Spleen (tissue), 7 donors: ENCODE data around the gene CABP4.

Experiments
- CTCF ChIP-seq, 11 experiments: fragments of 200-600 bp in 7 of 11; fragments of 450-650 bp in 4 of 11; sonication (generic) in 4 of 11; IDR thresholded peaks in 8 of 11; conservative IDR thresholded peaks in 3 of 11; 1 replicate in 7 of 11; 2 replicates in 4 of 11; pipeline versions ENCODE4 v1.4.0 to v1.8.0; 2016 to 2021; ENCODE audit warnings: antibody characterized with exemption in 11 of 11, inconsistent platforms in 4 of 11, mild to moderate bottlenecking in 1 of 11
- POLR2A ChIP-seq, 3 donors: fragments of 450-650 bp; IDR thresholded peaks; one replicate each; pipeline ENCODE4 v1.5.1; 2017; ENCODE audit warnings: antibody characterized with exemption in 3 of 3, mild to moderate bottlenecking in 1 of 3
- POLR2AphosphoS5 ChIP-seq, 3 donors: sonication (generic); formaldehyde crosslinking; IDR thresholded peaks; one replicate each; pipeline ENCODE4 v1.5.1; 2017; ENCODE audit warnings: antibody characterized with exemption in 3 of 3
- donor health status: DM: no; HTN: no; CAD: no; lungs with moderate emphysema.
- donor health status: DM: no; HTN: no; CAD: no.
- donor health status: DM: no; HTN: no; CAD: no.

- no peak for TF ChIP-seq CTCF (IDR thresholded peaks at IDR 0.05 in 8 of 11, conservative IDR thresholded peaks at IDR 0.05 in 3 of 11)
- TF ChIP-seq POLR2A (IDR thresholded peaks at IDR 0.05), result no peak
- TF ChIP-seq POLR2AphosphoS5 (IDR thresholded peaks at IDR 0.05), result peak in 2 of 3 donors; percentile 57 to 70
Observed at GRCh38 chr11:67498544-67498972, 43.4 kb downstream of the CABP4 start.
